COLO829 (cell line): ENCODE results near the gene CHCHD3.

ENCODE experiments used
- DNase-seq: peaks from one replicate; pipeline ENCODE4 v3.0.0; 2012; ENCODE audit warnings: low spot score

Gene CHCHD3

DNA sequence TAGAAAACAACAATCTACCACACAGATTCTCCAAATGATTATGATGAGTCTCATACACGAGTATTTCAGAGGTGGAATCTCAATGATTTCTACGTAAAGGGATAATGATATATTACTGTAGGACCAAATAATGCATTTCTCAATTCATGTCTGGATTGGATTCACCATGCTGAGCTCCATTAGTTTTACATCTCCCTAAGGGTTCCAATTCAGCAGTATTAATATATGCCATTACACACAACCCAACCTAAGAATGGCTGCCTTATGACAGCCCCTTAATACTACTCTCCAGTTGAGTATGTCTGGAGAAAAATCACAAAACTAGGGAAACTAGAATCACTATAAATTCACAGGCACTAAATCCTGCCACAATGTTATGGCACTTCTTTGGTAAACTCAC lies 271.3 kb downstream of the CHCHD3 start:
- no peak for DNase-seq

GRCh38 chr7:132806834-132807233 lies 275.1 kb downstream of the CHCHD3 start:
- DNase-seq = no peak

DNA sequence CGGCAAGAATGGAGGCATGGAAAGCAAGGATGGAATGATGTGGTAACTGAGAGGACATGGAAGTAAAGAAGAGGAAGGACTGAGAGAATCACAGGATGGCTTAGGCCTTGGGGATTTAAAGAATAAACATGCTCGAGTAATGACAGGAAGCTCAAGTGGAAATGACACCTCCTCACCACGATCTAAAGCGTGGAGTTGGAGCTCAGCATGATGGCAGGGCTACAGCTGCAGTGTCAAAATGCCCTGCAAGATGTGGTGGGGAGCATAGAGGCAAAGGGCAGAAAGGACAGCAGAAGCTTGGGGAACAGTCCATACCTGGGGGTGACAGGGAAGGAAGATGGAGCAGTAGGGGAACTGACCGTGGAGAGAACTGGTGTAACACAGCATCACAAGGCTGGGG lies 276.1 kb downstream of the CHCHD3 start:
- no peak for DNase-seq

- no peak for DNase-seq
These were observed 276.9 kb downstream of the CHCHD3 start for GRCh38 chr7:132804849-132805485.

DNA sequence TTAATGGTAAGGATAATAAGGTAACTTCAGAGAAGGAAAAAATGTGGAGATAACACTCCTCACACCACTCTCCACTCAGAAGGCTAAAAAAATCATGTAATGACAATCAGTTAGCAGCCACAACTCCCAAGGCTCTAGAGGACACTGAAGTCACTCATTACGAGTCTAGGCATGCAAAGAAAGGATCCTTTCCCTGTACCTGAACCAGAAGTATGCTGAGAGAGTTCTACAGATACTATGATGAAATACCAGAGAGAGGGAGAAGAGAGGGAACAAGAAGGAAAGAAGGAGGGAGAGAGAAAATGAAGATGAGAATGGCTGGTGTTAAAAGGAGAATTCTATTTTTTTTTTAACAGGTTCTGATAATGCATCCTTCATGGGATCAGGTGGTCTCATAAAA lies 281.4 kb downstream of the CHCHD3 start:
- DNase-seq = no peak

- no peak for DNase-seq
These were observed 282.8 kb downstream of the CHCHD3 start for GRCh38 chr7:132799081-132799413.

DNA sequence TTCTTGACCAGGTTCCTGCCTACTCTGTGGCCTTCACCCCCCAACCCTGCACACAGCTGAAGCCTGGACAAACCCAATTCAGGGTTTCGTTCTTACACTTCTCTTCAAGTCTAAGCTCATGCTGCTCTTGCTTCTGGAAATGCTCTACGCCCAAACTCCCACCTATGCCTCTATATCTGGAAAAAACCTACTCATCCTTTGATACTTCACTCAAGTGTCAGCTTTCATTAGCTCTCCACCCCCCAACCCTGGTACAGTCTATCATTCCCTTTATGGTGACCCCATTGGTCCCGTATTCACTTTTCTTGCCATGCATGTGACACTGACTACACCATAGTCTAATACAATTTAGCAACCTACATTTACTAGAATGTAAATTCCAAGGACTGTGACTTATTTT lies 284.7 kb downstream of the CHCHD3 start:
- DNase-seq = no peak

DNA sequence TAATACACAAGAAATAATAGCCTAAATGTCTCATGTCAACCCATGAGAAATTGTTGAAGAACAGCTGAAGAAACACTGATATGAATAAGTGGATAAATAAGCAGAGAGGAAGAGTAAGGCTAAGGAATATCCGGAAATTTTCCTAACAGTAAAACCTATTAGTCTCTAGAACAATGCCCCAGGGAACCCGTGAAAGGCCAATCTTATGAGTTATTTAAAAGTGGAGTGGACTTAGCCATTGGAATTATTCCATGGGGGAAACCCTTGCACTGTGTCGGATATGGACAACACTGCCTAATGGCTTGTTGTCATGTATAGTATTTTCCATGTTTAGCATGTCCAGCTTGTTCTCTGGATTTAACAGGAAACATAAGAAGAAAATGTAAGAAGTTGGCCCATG lies 288.4 kb downstream of the CHCHD3 start:
- DNase-seq = no peak

DNA sequence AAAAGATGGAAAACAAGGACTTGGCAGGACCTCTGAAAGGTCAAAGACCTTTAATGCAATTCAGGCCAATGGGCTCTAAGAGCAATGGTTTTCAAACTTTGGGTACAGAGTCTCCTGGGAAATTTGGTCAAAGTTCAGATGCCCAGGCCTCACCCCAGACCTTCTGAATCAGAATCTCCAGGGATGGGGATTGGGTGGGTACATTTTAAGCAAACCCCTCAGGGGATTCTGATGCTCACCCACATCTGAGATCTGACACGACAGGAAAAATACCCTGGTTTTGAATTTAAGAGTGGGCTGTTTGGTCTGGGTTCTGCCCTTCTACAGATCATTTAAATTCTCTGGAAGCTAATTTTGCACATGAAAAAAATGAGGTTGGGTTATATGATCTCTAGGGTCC lies 290.9 kb downstream of the CHCHD3 start:
- no peak for DNase-seq

- no peak for DNase-seq
These were observed 291.8 kb downstream of the CHCHD3 start for GRCh38 chr7:132790104-132790503.

- DNase-seq = no peak
These were observed 292.6 kb downstream of the CHCHD3 start for GRCh38 chr7:132789281-132789680.

- no peak for DNase-seq
These were observed 296.0 kb downstream of the CHCHD3 start for GRCh38 chr7:132785870-132786269.

- no peak for DNase-seq
These were observed 297.5 kb downstream of the CHCHD3 start for GRCh38 chr7:132784406-132784805.

DNA sequence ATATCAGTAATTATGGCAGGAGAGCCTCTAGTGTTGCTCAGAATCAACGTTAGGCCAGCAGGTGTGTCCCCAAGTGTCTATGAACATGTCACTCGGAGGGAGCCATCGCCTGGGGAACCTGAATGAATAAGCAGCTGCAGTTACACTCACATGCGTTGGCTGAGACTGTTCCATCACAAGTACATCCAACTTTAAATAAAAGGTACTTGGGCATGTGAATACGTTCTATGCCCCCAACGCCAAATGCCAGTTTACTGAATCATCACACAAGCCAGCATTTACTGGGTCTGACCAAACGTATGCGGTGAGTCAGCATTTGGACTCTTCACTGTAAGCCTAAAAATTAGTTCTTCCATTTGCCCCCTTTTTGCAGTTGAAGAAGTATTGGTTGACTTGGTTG lies 298.1 kb downstream of the CHCHD3 start:
- DNase-seq = peak; percentile 64

DNA sequence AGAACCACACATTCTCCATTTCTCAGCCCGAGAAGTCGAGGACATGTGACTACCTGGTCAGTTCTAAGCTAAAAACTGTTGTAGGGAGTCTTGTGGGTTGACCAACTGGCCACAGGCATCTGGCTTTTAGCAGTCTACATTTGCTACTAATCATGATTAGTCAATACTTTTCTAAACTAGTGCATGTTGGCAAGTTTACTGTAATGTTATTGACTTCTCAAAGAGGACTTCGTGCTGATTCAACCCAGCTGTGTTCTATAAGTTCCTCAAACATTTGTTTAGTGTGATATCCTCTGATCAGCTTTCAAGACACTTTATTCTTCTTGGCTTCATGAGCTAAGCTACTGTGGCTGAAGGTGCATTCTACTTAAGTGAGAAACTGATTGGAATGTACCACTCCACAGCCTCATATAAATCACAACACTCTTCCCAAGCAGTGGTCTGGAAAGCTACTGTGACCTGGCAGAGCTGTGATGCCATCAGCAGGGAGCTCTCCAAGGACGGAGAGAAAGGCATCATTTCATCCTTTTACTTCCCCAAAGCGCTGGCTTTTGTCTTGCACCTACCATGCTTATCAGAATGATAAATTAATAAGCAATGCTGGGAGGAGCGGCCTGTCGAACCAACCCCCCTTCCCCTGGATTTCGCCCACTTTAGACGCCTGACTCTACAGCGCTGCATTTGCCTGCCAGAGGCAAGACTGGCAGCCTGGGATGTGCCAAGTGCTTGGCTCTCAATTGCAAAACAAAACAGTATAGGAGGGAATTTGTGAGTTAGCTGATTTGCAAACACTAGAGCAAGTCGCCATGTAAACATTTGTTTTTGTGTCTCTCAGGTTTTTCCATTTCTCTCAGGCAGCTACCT lies 298.9 kb downstream of the CHCHD3 start:
- DNase-seq = no peak

GRCh38 chr7:132780822-132781221 lies 301.1 kb downstream of the CHCHD3 start:
- no peak for DNase-seq

DNA sequence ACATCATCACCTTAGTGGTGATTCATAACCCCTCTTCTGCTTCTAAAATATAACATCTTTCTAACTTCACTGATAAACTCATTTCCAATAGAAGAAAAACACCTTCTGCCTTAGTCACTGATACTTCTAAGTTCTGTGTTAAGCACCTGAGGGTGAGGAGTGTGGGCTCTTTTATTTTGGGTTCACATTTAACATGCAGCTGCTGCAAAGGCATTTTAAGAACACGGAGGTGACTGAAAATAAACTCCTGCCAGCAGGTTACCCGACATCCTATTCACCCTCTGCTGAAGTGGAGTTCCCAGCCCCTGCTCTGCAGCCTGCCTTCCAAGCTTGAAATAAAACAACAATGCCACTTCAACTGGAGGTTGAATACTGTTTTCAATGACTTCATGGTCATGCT lies 302.7 kb downstream of the CHCHD3 start:
- DNase-seq = no peak

- DNase-seq = no peak
These were observed 303.1 kb downstream of the CHCHD3 start for GRCh38 chr7:132778761-132779160.

GRCh38 chr7:132777956-132778355 lies 303.9 kb downstream of the CHCHD3 start:
- DNase-seq = no peak

DNA sequence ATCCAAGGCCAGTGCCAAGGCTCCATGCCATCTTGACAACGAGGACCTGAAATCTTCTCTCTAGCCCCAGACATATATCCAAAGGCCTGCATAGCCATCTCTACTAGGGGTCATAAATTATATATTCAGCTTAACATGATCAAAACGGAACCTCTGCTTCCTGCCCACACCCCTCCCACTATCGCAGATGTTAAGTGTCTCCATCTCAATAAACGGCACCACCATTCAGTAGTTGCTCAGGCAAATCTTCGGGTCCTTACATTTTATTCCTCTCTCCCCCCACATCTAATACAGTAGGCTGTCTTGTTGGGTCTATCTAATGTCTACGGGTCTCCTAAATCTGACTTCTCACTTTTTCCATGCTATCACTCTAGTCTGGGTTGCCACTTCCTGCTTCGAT lies 304.5 kb downstream of the CHCHD3 start:
- no peak for DNase-seq

GRCh38 chr7:132776048-132776620 lies 305.8 kb downstream of the CHCHD3 start:
- DNase-seq = no peak

GRCh38 chr7:132773527-132773956 lies 308.3 kb downstream of the CHCHD3 start:
- no peak for DNase-seq

GRCh38 chr7:132771301-132771730 lies 310.6 kb downstream of the CHCHD3 start:
- no peak for DNase-seq
